HG02840 (cell line): ENCODE data around the gene RASSF5.
"Not testable (repeated sequence)": the region's sequence is repeated elsewhere in the genome, so short reads cannot be mapped to it uniquely, and the experiment has no call there.

Experiments used
- ATAC-seq: cut with Tn5 transposase; IDR thresholded peaks from one replicate; pipeline ENCODE4 v1.9.1; 2021; ENCODE audit warnings: mild to moderate bottlenecking, moderate library complexity, moderate number of reproducible peaks; ENCODE audit not compliant: unreplicated experiment, low FRiP score

RASSF5 gene

GRCh38 chr1:206608108-206608698 is 100.9 kb downstream of the RASSF5 start:
- no peak for ATAC-seq

- no peak for ATAC-seq
These were observed 102.1 kb downstream of the RASSF5 start for GRCh38 chr1:206609229-206609991.

GRCh38 chr1:206612129-206612876 is 105.0 kb downstream of the RASSF5 start, which contains the start of gene EIF2D:
Gene EIF2D (minus strand): TSS chr1:206612465. CDS start chr1:206612342, 123 bp downstream.
- peak; percentile 83 for ATAC-seq

GRCh38 chr1:206626396-206626795 is 119.1 kb downstream of the RASSF5 start:
- not testable (repeated sequence) for ATAC-seq

GRCh38 chr1:206628916-206629315 is 121.6 kb downstream of the RASSF5 start:
- ATAC-seq: no peak

GRCh38 chr1:206631085-206631509 is 123.8 kb downstream of the RASSF5 start:
- no peak for ATAC-seq

GRCh38 chr1:206633708-206634121 is 126.4 kb downstream of the RASSF5 start:
- no peak for ATAC-seq

- no peak for ATAC-seq
These were observed 127.2 kb downstream of the RASSF5 start for GRCh38 chr1:206634365-206635079.

- ATAC-seq: peak; percentile 78
These were observed 128.0 kb downstream of the RASSF5 start, which contains the start of gene DYRK3 for GRCh38 chr1:206635080-206635977. Gene DYRK3 (plus strand): TSS chr1:206635536. CDS start chr1:206635704, 168 bp downstream.

- no peak for ATAC-seq
These were observed 128.6 kb downstream of the RASSF5 start for GRCh38 chr1:206635978-206636345.

- no peak for ATAC-seq
These were observed 129.3 kb downstream of the RASSF5 start for GRCh38 chr1:206636671-206637070.

GRCh38 chr1:206637605-206638004 is 130.3 kb downstream of the RASSF5 start:
- no peak for ATAC-seq
